H1 (cell line): ENCODE results near the gene ZNF189. TPM values are rescaled to one million over a fixed set of nuclear protein-coding genes. Genes with fewer than 3 reads are reported as not detected.

ENCODE experiments used
- CTCF ChIA-PET: fragments of 300-600 bp; sonication (Branson Sonifier 250); formaldehyde crosslinking; loops from one replicate; lab custom pipeline; 2021; ENCODE audit not compliant: partially characterized antibody; lab: Charles Lee
- POLR2A ChIA-PET: fragments of 300-600 bp; sonication (Branson Sonifier 250); formaldehyde crosslinking; loops from one replicate; lab custom pipeline; 2021; ENCODE audit warnings: inconsistent platforms; ENCODE audit not compliant: partially characterized antibody; lab: Charles Lee
- DNase-seq, 2 experiments: peaks; one replicate each; pipeline versions ENCODE4 v3.0.0 to v3.0.0-alpha.2; 2010 to 2022; ENCODE audit warnings: low spot score in 2 of 2, low read depth in 1 of 2, mixed read lengths in 1 of 2
- FAIRE-seq: peaks from 2 replicates; lab custom pipeline; 2011; peaks lifted over from hg19 to GRCh38; lab: Jason Lieb, UNC
- H2AFZ ChIP-seq: 2 replicates; pipeline ENCODE4 v1.8.1; 2012; ENCODE audit warnings: low read length, inconsistent platforms
- H2AK5ac ChIP-seq: 2 replicates; pipeline ENCODE4 v1.6.1; 2013; ENCODE audit warnings: low read depth, low read length
- H2BK120ac ChIP-seq: replicated peaks from 2 replicates; pipeline ENCODE3; 2013; ENCODE audit warnings: low read depth, low read length, inconsistent platforms
- H2BK12ac ChIP-seq: 2 replicates; pipeline ENCODE4 v1.6.1; 2013; ENCODE audit warnings: low read depth, low read length
- H2BK15ac ChIP-seq: 2 replicates; pipeline ENCODE4 v1.6.1; 2013; ENCODE audit warnings: low read length
- H2BK20ac ChIP-seq: 2 replicates; pipeline ENCODE4 v1.6.1; 2013; ENCODE audit warnings: low read length
- H2BK5ac ChIP-seq: 2 replicates; pipeline ENCODE4 v1.6.1; 2013; ENCODE audit warnings: low read depth, low read length
- H3K14ac ChIP-seq: 2 replicates; pipeline ENCODE4 v1.6.1; 2013; ENCODE audit warnings: inconsistent platforms; ENCODE audit not compliant: insufficient read length
- H3K18ac ChIP-seq: 2 replicates; pipeline ENCODE4 v1.6.1; 2013; ENCODE audit warnings: low read length; ENCODE audit errors: extremely low read depth
- H3K23ac ChIP-seq: 2 replicates; pipeline ENCODE4 v1.6.1; 2013; ENCODE audit warnings: inconsistent platforms; ENCODE audit not compliant: insufficient read length
- H3K23me2 ChIP-seq: 2 replicates; pipeline ENCODE4 v1.6.1; 2013; ENCODE audit warnings: low read depth, low read length
- H3K27ac ChIP-seq: 2 replicates; pipeline ENCODE4 v1.6.1; 2011; ENCODE audit warnings: low read depth, low read length, inconsistent platforms
- H3K27me3 ChIP-seq, 4 experiments: replicated peaks in 1 of 4; 1 replicate in 1 of 4; 2 replicates in 3 of 4; pipeline versions ENCODE4 v1.6.1 to v1.8.1; 2011 to 2013; ENCODE audit warnings: low read length in 3 of 4, mild to moderate bottlenecking in 3 of 4, inconsistent platforms in 2 of 4, mixed read lengths in 2 of 4, moderate library complexity in 1 of 4; ENCODE audit not compliant: control insufficient read depth in 3 of 4, insufficient read depth in 3 of 4; ENCODE audit errors: extremely low read depth in 1 of 4
- H3K36me3 ChIP-seq, 4 experiments: 2 replicates each; pipeline versions ENCODE4 v1.6.1 to v1.8.1; 2011 to 2013; ENCODE audit warnings: mild to moderate bottlenecking in 4 of 4, low read length in 3 of 4, moderate library complexity in 2 of 4, control low read depth in 1 of 4, inconsistent platforms in 1 of 4; ENCODE audit not compliant: insufficient read depth in 4 of 4, control insufficient read depth in 2 of 4
- H3K4ac ChIP-seq: replicated peaks from 2 replicates; pipeline ENCODE3; 2013; ENCODE audit warnings: low read length, low read depth, mixed read lengths, inconsistent platforms; ENCODE audit not compliant: insufficient read length
- H3K4me1 ChIP-seq, 4 experiments: replicated peaks in 1 of 4; 1 replicate in 1 of 4; 2 replicates in 3 of 4; pipeline versions ENCODE4 v1.6.1 to v1.8.1; 2011 to 2013; ENCODE audit warnings: low read length in 3 of 4, inconsistent platforms in 2 of 4, mixed read lengths in 1 of 4; ENCODE audit not compliant: insufficient read depth in 4 of 4, control insufficient read depth in 3 of 4
- H3K4me2 ChIP-seq, 2 experiments: 2 replicates each; pipeline versions ENCODE4 v1.6.1 to v1.8.1; 2011 to 2013; ENCODE audit warnings: low read depth in 2 of 2, low read length in 2 of 2, control low read depth in 1 of 2, inconsistent platforms in 1 of 2, mild to moderate bottlenecking in 1 of 2; ENCODE audit not compliant: insufficient read depth in 1 of 2
- H3K4me3 ChIP-seq, 4 experiments: fragments of 200-600, 300-600 bp in 1 of 4; sonication (generic), shearing (Covaris generic), sonication (Bioruptor Twin) in 1 of 4; 2 replicates each; pipeline versions ENCODE4 v1.5.1 to v1.8.1; 2011 to 2016; ENCODE audit warnings: low read length in 4 of 4, low read depth in 3 of 4, control low read depth in 2 of 4, inconsistent platforms in 2 of 4, mild to moderate bottlenecking in 2 of 4, mixed read lengths in 1 of 4, moderate library complexity in 1 of 4; ENCODE audit not compliant: insufficient read depth in 2 of 4; ENCODE audit errors: extremely low read depth in 1 of 4
- H3K56ac ChIP-seq: replicated peaks from 2 replicates; pipeline ENCODE3; 2013; ENCODE audit warnings: low read depth, mild to moderate bottlenecking, mixed read lengths, low read length, inconsistent platforms; ENCODE audit not compliant: insufficient read length
- H3K79me1 ChIP-seq: 2 replicates; pipeline ENCODE4 v1.6.1; 2013; ENCODE audit warnings: low read depth, low read length, control low read depth
- H3K79me2 ChIP-seq, 2 experiments: 2 replicates each; pipeline versions ENCODE4 v1.6.1 to v1.8.1; 2012 to 2013; ENCODE audit warnings: low read length in 2 of 2, mild to moderate bottlenecking in 2 of 2, inconsistent platforms in 1 of 2; ENCODE audit not compliant: insufficient read depth in 2 of 2, control insufficient read depth in 1 of 2
- H3K9ac ChIP-seq, 4 experiments: replicated peaks in 1 of 4; 1 replicate in 1 of 4; 2 replicates in 3 of 4; pipeline versions ENCODE4 v1.6.1 to v1.8.1; 2011 to 2013; ENCODE audit warnings: low read depth in 3 of 4, low read length in 3 of 4, control low read depth in 2 of 4, mild to moderate bottlenecking in 2 of 4, moderate library complexity in 2 of 4, inconsistent platforms in 1 of 4; ENCODE audit errors: extremely low read depth in 1 of 4
- H3K9me3 ChIP-seq, 2 experiments: 2 replicates each; pipeline versions ENCODE4 v1.6.1 to v1.8.1; 2012 to 2013; ENCODE audit warnings: mild to moderate bottlenecking in 2 of 2, moderate library complexity in 2 of 2, control low read depth in 1 of 2, inconsistent platforms in 1 of 2, low read depth in 1 of 2, low read length in 1 of 2, mixed read lengths in 1 of 2; ENCODE audit not compliant: insufficient read depth in 2 of 2
- H4K20me1 ChIP-seq, 2 experiments: replicated peaks in 1 of 2; 2 replicates each; pipeline versions ENCODE3 to v1.8.1; 2011 to 2013; ENCODE audit warnings: inconsistent platforms in 2 of 2, low read length in 2 of 2, mild to moderate bottlenecking in 1 of 2; ENCODE audit not compliant: insufficient read depth in 2 of 2, control insufficient read depth in 1 of 2
- H4K5ac ChIP-seq: 2 replicates; pipeline ENCODE4 v1.6.1; 2013; ENCODE audit warnings: low read length, low read depth, mixed read lengths, inconsistent platforms; ENCODE audit not compliant: insufficient read length
- H4K8ac ChIP-seq: 2 replicates; pipeline ENCODE4 v1.8.0; 2013; ENCODE audit warnings: mild to moderate bottlenecking, moderate library complexity, low read length, inconsistent platforms; ENCODE audit not compliant: insufficient read depth; ENCODE audit errors: extremely low read depth
- H4K91ac ChIP-seq: replicated peaks from 2 replicates; pipeline ENCODE3; 2013; ENCODE audit warnings: low read length, mixed read lengths, inconsistent platforms; ENCODE audit not compliant: insufficient read length
- BCL11A ChIP-seq, 2 experiments: IDR thresholded peaks; one replicate each; pipeline ENCODE4 v1.6.1; 2011; ENCODE audit warnings: low read depth in 2 of 2, low read length in 2 of 2, mild to moderate bottlenecking in 2 of 2
- CREB1 ChIP-seq: IDR thresholded peaks from 2 replicates; pipeline ENCODE4 v1.6.1; 2012; ENCODE audit warnings: inconsistent platforms
- CTBP2 ChIP-seq: IDR thresholded peaks from 2 replicates; pipeline ENCODE4 v1.7.0; 2011; ENCODE audit warnings: borderline replicate concordance, mild to moderate bottlenecking, moderate library complexity, mixed read lengths, low read length; ENCODE audit not compliant: insufficient read depth, insufficient read length
- GABPA ChIP-seq: IDR thresholded peaks from 2 replicates; pipeline ENCODE4 v1.6.1; 2011; ENCODE audit warnings: mild to moderate bottlenecking, low read length, moderate library complexity, borderline replicate concordance; ENCODE audit not compliant: insufficient read depth
- JUN ChIP-seq: IDR thresholded peaks from 2 replicates; pipeline ENCODE4 v1.6.1; 2011; ENCODE audit warnings: low read depth, mild to moderate bottlenecking, improper control_type of control experiment, low read length
- JUND ChIP-seq: IDR thresholded peaks from 2 replicates; pipeline ENCODE4 v1.6.1; 2011; ENCODE audit warnings: mild to moderate bottlenecking, improper control_type of control experiment, low read length
- POU5F1 ChIP-seq: IDR thresholded peaks from 2 replicates; pipeline ENCODE4 v1.6.1; 2011; ENCODE audit warnings: low read depth, mild to moderate bottlenecking, low read length, moderate library complexity
- SAP30 ChIP-seq: fragments of 300-600 bp; sonication (generic); IDR thresholded peaks from 2 replicates; pipeline ENCODE4 v1.7.1; 2012; ENCODE audit warnings: low read length, moderate library complexity, mild to moderate bottlenecking, inconsistent platforms; ENCODE audit not compliant: insufficient read depth, insufficient replicate concordance
- TAF7 ChIP-seq: optimal IDR thresholded peaks from 2 replicates; pipeline ENCODE3; 2011; ENCODE audit warnings: low read depth, mild to moderate bottlenecking, inconsistent platforms, low read length, moderate library complexity, borderline replicate concordance
- USF2 ChIP-seq: IDR thresholded peaks from 2 replicates; pipeline ENCODE4 v1.6.1; 2011; ENCODE audit warnings: low read length, improper control_type of control experiment
- YY1 ChIP-seq: IDR thresholded peaks from 2 replicates; pipeline ENCODE4 v1.6.1; 2011; ENCODE audit warnings: low read depth, mild to moderate bottlenecking, low read length
- WGBS, 2 experiments: shearing (Covaris generic) in 1 of 2; methylation state at CpG; one replicate each; pipeline versions ENCODE4 v1.1.6 to v1.1.7; 2013 to 2015; ENCODE audit warnings: low lambda C conversion rate in 2 of 2, mixed read lengths in 2 of 2, inconsistent platforms in 1 of 2, low coverage in 1 of 2, missing lambda C conversion rate in 1 of 2; ENCODE audit not compliant: insufficient replicate concordance in 2 of 2, insufficient coverage in 1 of 2, insufficient read length in 1 of 2; ENCODE audit errors: extremely low coverage in 1 of 2, missing lambda C conversion rate in 1 of 2; 5-methylcytosine and 5-hydroxymethylcytosine counted together
- polyA plus RNA-seq, 7 experiments: library from polyadenylated mRNA; depleted of rRNA in 3 of 7; stranded (reverse) in 5 of 7; unstranded in 2 of 7; fragments of >200 nt in 5 of 7; fragments of 200-250 nt in 2 of 7; gene quantifications; 1 replicate in 5 of 7; 2 replicates in 1 of 7; 4 replicates in 1 of 7; pipeline versions ENCODE4 v1.2.1 to v1.2.3, GENCODE V29; 2011 to 2013; ENCODE audit warnings: missing spikeins in 2 of 7, mixed read lengths in 2 of 7
- total RNA-seq: library from RNA; stranded (reverse); fragmentation: NEBNext Ultra II Directional; extraction: Animal tissue kit (Norgen Biotek cat#: 25700); gene quantifications from 2 replicates; pipeline ENCODE4 v1.2.1, GENCODE V29; 2021

Gene ZNF189
- total and polyA plus RNA-seq, 2 of the 8 experiments (the other 6 are each of a cell fraction or from before 2014, with no cell fraction given), result 1.9 to 12.3 TPM

GRCh38 chr9:101403516-101404285 lies 5.0 kb downstream of the ZNF189 start:
- H3K79me1 ChIP-seq, result peaks cover 2% of the 10 kb centered on the region; the same call in 1 of the 2 replicates
- H3K9ac ChIP-seq, result no peak overlapping the region
- peaks cover 24 to 27% of the 10 kb centered on the region in 2 experiments for H3K9me3 ChIP-seq
- peaks cover 0 to 4% (median 1%) of the 10 kb centered on the region in 4 experiments; a peak in 2 of 7 replicates for H3K4me1 ChIP-seq
- CTCF ChIA-PET, result interaction anchor here (1.0 kb wide), 1 partner anchor 45 kb away, joined by 5 read pairs; no protein-coding TSS in a partner anchor
- no peak overlapping the region for H3K4me3 ChIP-seq
- no peak overlapping the region for H4K5ac ChIP-seq
- H2BK120ac ChIP-seq, result no peak overlapping the region
- no peak overlapping the region for H2BK5ac ChIP-seq
- no peak overlapping the region for H2BK20ac ChIP-seq
- H3K23me2 ChIP-seq, result no peaks in the 10 kb centered on the region; the same call in 1 of the 2 replicates
- H3K18ac ChIP-seq, result no peak overlapping the region
- FAIRE-seq (no peak), DNase-seq (no peak)
- no peak overlapping the region for H3K23ac ChIP-seq
- WGBS, 2 experiments, result 92% methylated on average over 9 of the region's 9 CpGs; no CpG with 5 or more reads in 1 of the 2 experiments
- POLR2A ChIA-PET, result no interaction called here
- no peak overlapping the region for H3K56ac ChIP-seq
- H4K91ac ChIP-seq, result no peak overlapping the region
- H2AFZ ChIP-seq, result no peak overlapping the region
- H3K4ac ChIP-seq, result no peak overlapping the region
- H2AK5ac ChIP-seq, result no peak overlapping the region
- H3K27me3 ChIP-seq, result no peaks in the 10 kb centered on the region
- peaks cover 12 to 72% (median 49%) of the 10 kb centered on the region in 4 experiments for H3K36me3 ChIP-seq
- no peak overlapping the region for H3K14ac ChIP-seq
- no peak overlapping the region for H4K8ac ChIP-seq
- H3K27ac ChIP-seq, result no peak overlapping the region
- H3K4me2 ChIP-seq, result no peak overlapping the region
- no peak overlapping the region for H2BK12ac ChIP-seq
- peaks cover 0 to 12% of the 10 kb centered on the region in 2 experiments; a peak in 2 of 4 replicates for H3K79me2 ChIP-seq
- H2BK15ac ChIP-seq, result no peak overlapping the region
- H4K20me1 ChIP-seq, result no peaks in the 10 kb centered on the region
- TF ChIP-seq POU5F1 (no peak), JUND (no peak), SAP30 (no peak), YY1 (no peak), JUN (no peak), TAF7 (no peak), CREB1 (no peak), GABPA (no peak), CTBP2 (no peak), BCL11A (IDR thresholded peaks at IDR 0.05; ENCODE audit: low read depth in 2 of 2, low read length in 2 of 2) (no peak), USF2 (no peak)
